Keratinocyte (primary cell): ENCODE measurements around the gene GRIN2C. TPM values are rescaled to one million over a fixed set of nuclear protein-coding genes. Genes with fewer than 3 reads are reported as not detected.

ENCODE experiments used
- DNase-seq: peaks from one replicate; pipeline ENCODE4 v3.0.0-alpha.2; 2011; ENCODE audit warnings: low read depth, missing footprints, low spot score
- FAIRE-seq: peaks from 2 replicates; lab custom pipeline; 2011; peaks lifted over from hg19 to GRCh38; lab: Jason Lieb, UNC
- H2AFZ ChIP-seq: 2 replicates; pipeline ENCODE4 v1.6.0; 2012; ENCODE audit warnings: low read length, control low read depth, inconsistent platforms; ENCODE audit not compliant: control insufficient read depth
- H3K27ac ChIP-seq: 2 replicates; pipeline ENCODE4 v1.5.1; 2011; ENCODE audit warnings: low read length; ENCODE audit not compliant: control insufficient read depth, insufficient read depth
- H3K27me3 ChIP-seq: 3 replicates; pipeline ENCODE4 v1.6.0; 2011; ENCODE audit warnings: low read length; ENCODE audit not compliant: control insufficient read depth, insufficient read depth; ENCODE audit errors: extremely low read depth
- H3K36me3 ChIP-seq, 2 experiments: 2 replicates in 1 of 2; 3 replicates in 1 of 2; pipeline ENCODE4 v1.5.1; 2011; ENCODE audit warnings: low read length in 2 of 2, mild to moderate bottlenecking in 1 of 2; ENCODE audit not compliant: control insufficient read depth in 2 of 2, insufficient read depth in 2 of 2; ENCODE audit errors: extremely low read depth in 1 of 2
- H3K4me1 ChIP-seq: 3 replicates; pipeline ENCODE4 v1.5.1; 2011; ENCODE audit warnings: low read length; ENCODE audit not compliant: control insufficient read depth, insufficient read depth; ENCODE audit errors: extremely low read depth
- H3K4me2 ChIP-seq: 3 replicates; pipeline ENCODE4 v1.6.0; 2011; ENCODE audit warnings: low read depth, low read length; ENCODE audit not compliant: control insufficient read depth, insufficient read depth; ENCODE audit errors: extremely low read depth
- H3K4me3 ChIP-seq, 3 experiments: fragments of 200-600 bp in 1 of 3; sonication (generic) in 1 of 3; 2 replicates in 2 of 3; 3 replicates in 1 of 3; pipeline ENCODE4 v1.5.1; 2011 to 2016; ENCODE audit warnings: low read length in 3 of 3, mild to moderate bottlenecking in 3 of 3, control low read depth in 2 of 3, inconsistent platforms in 1 of 3, low read depth in 1 of 3, mixed read lengths in 1 of 3, mixed run types in 1 of 3, moderate library complexity in 1 of 3; ENCODE audit not compliant: control insufficient read depth in 2 of 3, insufficient read depth in 2 of 3; ENCODE audit errors: extremely low read depth in 1 of 3
- H3K79me2 ChIP-seq: 2 replicates; pipeline ENCODE4 v1.6.0; 2012; ENCODE audit warnings: low read length; ENCODE audit not compliant: control insufficient read depth, insufficient read depth
- H3K9ac ChIP-seq: 3 replicates; pipeline ENCODE4 v1.6.0; 2011; ENCODE audit warnings: low read length; ENCODE audit not compliant: control insufficient read depth, insufficient read depth; ENCODE audit errors: extremely low read depth
- H3K9me1 ChIP-seq: 3 replicates; pipeline ENCODE4 v1.6.0; 2011; ENCODE audit warnings: low read length; ENCODE audit not compliant: control insufficient read depth, insufficient read depth; ENCODE audit errors: extremely low read depth
- H3K9me3 ChIP-seq: 2 replicates; pipeline ENCODE4 v1.5.1; 2012; ENCODE audit warnings: low read depth, low read length; ENCODE audit not compliant: control insufficient read depth
- H4K20me1 ChIP-seq: 3 replicates; pipeline ENCODE4 v1.6.0; 2011; ENCODE audit warnings: low read length; ENCODE audit not compliant: control insufficient read depth, insufficient read depth; ENCODE audit errors: extremely low read depth
- CTCF ChIP-seq, 3 experiments: IDR thresholded peaks in 1 of 3; conservative IDR thresholded peaks in 1 of 3; optimal IDR thresholded peaks in 1 of 3; 2 replicates in 2 of 3; 3 replicates in 1 of 3; pipeline versions ENCODE3 to v1.5.1; 2011; ENCODE audit warnings: low read length in 3 of 3, mild to moderate bottlenecking in 3 of 3, moderate library complexity in 2 of 3, control low read depth in 1 of 3, inconsistent platforms in 1 of 3; ENCODE audit not compliant: insufficient read depth in 2 of 3; ENCODE audit errors: extremely low read depth in 1 of 3
- EZH2 ChIP-seq: IDR thresholded peaks from one replicate; pipeline ENCODE4 v1.6.1; 2012; ENCODE audit warnings: inconsistent platforms, mild to moderate bottlenecking, low read length, moderate library complexity
- dilution Hi-C: fragments of 300-500 bp; cut with MboI; formaldehyde crosslinking; loops from one replicate; pipeline ENCODE4 v1.7.0; 2020; ENCODE audit warnings: low sequenced_read_pairs; ENCODE audit not compliant: extremely low pct_ligation_motif_present
- polyA plus RNA-seq, 5 experiments: library from polyadenylated mRNA; depleted of rRNA in 3 of 5; stranded (reverse) in 3 of 5; stranded (forward) in 1 of 5; unstranded in 1 of 5; fragments of >200 nt; gene quantifications; 1 replicate in 1 of 5; 2 replicates in 3 of 5; 3 replicates in 1 of 5; pipeline versions ENCODE4 v1.2.1 to v1.2.3, GENCODE V29; 2011 to 2012; ENCODE audit warnings: missing spikeins in 2 of 5, low read depth in 1 of 5, low replicate concordance in 1 of 5

GRIN2C gene
- polyA plus RNA-seq, 1 donor (not counting 4 experiments of a cell fraction or from before 2014, with no cell fraction given), result not detected

- TF ChIP-seq EZH2, result no peak
- Histone ChIP-seq H3K9me3 (no peaks in the 10 kb centered on the region), H3K27me3 (peaks cover 41% of the 10 kb centered on the region), H4K20me1 (peaks cover 5% of the 10 kb centered on the region), H3K4me3 (no peak overlapping the region), H3K9me1 (no peaks in the 10 kb centered on the region), H3K36me3 (peaks cover 0 to 2% of the 10 kb centered on the region in 2 experiments), H2AFZ (no peak overlapping the region), H3K27ac (no peak overlapping the region), H3K9ac (no peak overlapping the region), H3K4me2 (no peak overlapping the region), H3K4me1 (peaks cover 5% of the 10 kb centered on the region), H3K79me2 (no peaks in the 10 kb centered on the region)
- FAIRE-seq, result no peak
- dilution Hi-C loops, result no loop called here
- DNase-seq, result no peak
Observed at GRCh38 chr17:74862919-74863318, 3.2 kb upstream of the GRIN2C start.

GRCh38 chr17:74862108-74862901 is 2.6 kb upstream of the GRIN2C start:
- peaks cover 0 to 2% of the 10 kb centered on the region in 2 experiments for H3K36me3 ChIP-seq
- peaks cover 5% of the 10 kb centered on the region for H3K4me1 ChIP-seq
- no peak overlapping the region for H2AFZ ChIP-seq
- no peaks in the 10 kb centered on the region for H3K9me1 ChIP-seq
- dilution Hi-C loops, result no loop called here
- no peak overlapping the region for H3K4me3 ChIP-seq
- no peaks in the 10 kb centered on the region for H3K9me3 ChIP-seq
- H3K9ac ChIP-seq, result no peak overlapping the region
- no peak overlapping the region for H3K27ac ChIP-seq
- no peak for DNase-seq
- H3K27me3 ChIP-seq, result peaks cover 47% of the 10 kb centered on the region
- FAIRE-seq, result no peak
- no peaks in the 10 kb centered on the region for H3K79me2 ChIP-seq
- H4K20me1 ChIP-seq, result peaks cover 5% of the 10 kb centered on the region
- TF ChIP-seq CTCF (optimal IDR thresholded peaks at IDR 0.05 in 1 of 3, IDR thresholded peaks at IDR 0.05 in 1 of 3, conservative IDR thresholded peaks at IDR 0.05 in 1 of 3; ENCODE audit: extremely low read depth in 1 of 3, insufficient read depth in 2 of 3, low read length in 3 of 3) (peak; percentile 52 to 77 (median 56)), EZH2 (peak; percentile 82)
- H3K4me2 ChIP-seq, result peak overlapping the region; percentile 22
